ENCODE data around the gene ACAP3.
A peak's percentile ranks its signal among the peaks of the same experiment; 100 is the strongest.
"Not testable (repeated sequence)": the region's sequence is repeated elsewhere in the genome, so short reads cannot be mapped to it uniquely, and the experiment has no call there.

The ACAP3 gene

DNA sequence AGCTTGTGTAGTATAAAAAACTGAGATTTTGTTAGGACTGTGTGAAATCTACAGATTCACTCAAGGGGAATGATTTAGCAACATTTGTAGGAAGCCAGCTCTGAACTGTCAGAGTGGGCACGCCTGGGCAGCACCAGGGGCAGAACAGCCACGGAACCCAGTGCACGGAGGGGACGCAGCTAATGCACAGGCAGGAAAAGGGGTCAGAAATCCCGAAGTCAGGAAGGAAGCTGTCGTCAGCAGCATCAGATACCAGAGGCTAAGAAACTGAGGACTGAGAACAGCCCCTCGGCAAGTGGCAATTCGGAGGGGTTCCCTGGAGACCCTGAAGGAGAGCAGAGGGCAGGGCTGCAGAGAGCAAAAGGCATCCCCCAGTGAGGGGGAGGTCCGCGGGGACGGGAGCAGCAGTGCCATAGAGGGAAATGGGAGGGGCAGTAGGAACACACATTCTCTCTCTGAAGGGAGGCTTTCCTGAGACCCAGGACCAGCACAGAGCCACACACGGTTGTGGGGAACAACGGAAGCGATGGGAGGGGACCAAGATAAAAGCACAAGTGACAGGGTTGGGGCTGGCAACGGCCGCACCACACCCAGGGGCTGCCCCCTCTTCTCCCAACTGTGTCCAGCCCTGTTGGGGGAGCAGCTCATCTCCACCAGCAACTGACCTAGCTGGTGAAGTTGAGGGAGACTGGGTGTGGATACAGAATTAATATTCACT, 46.7 kb downstream of the ACAP3 start:
- no peak for DNase-seq

DNA sequence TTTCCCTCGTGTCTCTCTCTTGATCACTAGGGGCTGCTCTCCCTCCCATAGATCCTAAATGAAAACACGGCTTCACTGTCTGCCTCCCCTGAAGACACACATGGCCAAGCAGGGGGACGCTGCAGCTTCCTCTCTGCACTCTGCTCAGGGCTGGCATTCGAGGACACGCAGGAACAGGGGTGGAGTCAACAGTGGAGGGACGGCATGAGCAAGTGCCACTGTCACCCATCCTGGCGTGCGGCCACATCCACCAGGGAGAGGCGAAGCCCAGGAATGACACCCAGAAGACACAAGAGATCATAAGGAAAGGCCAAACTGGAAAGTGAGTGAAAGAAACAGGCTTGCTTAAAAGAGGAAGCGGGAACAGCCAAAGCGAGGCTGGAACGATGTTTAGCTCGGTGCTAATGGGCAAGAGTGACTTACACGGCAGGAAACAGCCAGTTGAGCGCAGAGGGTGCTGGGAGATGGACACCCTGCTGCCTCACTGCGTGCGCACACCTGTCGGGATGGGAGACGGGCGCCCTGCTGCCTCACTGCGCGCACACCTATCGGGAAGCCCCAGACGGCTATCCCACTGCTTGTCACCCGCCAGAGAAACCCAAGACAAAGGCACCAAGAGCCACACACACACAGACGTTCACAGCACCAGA, 47.7 kb downstream of the ACAP3 start:
- peak; percentile 37 for DNase-seq

DNA sequence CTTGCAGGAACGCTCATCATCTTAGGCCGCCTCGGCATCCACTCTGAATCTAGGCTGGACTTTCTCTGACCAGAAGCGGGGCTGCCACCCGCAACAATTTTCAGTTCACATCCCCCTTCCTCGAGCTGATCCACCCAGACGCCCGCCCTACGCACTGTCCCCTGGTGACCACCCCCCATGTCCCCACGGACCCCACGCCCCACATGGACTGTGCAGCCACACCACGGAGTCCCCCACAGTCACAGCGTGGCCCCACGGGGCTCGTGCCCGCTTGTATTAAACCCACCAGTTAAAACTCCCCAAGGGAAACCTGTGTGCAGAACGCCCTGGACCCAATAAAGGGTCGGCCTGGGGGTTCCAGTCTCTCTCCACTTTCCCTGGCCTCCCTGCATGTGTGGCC, 48.2 kb downstream of the ACAP3 start:
- DNase-seq = no peak

DNA sequence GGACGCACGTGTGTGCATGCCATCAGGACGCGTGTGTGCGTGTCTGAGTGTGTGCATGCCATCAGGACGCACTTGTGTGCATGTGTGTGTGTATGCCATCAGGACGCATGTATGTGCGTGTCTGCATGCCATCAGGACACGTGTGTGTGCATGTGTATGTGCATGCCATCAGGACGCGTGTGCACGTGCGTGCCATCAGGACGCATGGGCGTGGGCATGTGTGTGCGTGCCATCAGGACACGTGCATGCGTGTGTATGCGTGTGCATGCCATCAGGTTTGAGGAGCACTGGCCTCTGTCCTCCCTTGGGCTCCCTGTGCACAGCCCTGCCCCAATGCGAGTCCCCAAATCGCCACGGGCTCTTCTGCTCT, 48.6 kb downstream of the ACAP3 start:
- DNase-seq = no peak

DNA sequence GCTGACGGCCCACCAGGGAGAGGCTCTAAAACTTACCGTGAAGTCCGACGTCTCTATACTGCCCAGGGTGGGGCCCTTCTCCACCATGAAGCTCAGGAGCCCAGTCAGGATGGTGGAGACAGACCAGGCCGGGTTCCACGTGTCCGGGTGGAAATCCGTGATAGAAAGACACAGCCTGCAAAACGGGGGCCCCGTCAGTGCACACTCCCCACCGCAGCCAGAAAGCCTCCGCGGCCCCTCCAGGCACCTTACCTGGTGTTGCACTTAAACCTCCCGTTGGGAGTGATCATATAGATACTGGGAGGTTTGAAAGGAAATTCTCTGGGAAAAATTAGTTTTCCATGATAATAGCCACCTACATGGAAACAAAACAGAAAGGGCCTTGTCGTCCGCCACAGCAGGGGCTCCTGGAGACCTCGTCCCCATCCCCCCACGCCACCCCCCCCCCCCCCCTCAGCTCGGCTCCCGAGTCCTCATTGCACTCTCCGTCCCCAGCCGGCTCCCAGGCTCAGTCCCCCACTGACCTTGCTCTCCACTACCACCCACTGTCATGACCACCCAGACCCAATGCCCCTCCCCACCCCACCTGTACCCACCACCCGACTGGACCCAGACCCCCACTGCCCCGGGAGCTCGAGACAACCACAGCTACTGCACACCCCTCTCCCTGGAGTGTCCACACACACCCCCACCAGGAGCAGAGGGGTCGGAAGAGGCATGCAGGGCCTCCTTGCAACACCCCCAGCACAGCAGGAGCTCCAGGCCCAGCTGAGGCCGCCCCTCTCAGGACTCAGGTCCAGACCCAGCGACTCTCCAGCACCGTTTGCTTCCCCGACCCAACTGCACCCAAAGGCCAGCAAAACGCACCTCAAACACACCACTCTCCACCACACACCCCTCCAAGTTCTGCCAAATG, 50.5 kb downstream of the ACAP3 start:
- DNase-seq = no peak

DNA sequence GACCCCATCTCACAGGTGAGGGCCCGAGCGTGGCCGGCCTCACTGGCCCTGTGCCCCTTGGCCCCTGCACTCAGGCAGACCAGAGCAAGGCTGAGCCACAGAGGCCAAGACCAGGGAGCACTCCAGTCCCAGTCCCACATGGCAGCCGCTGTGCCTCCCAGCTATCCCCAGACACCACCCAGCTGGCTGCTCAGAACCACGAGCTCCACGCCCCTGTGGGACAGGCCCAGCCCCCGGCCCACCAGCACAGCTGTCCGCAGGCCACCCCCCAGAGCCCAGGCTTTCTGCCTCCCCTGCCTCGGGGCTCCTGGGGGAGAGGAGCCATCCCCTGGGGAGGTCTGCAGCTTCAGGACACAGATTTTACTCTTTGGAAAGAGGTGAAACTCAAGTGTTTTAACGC, 52.1 kb downstream of the ACAP3 start:
- DNase-seq = no peak

DNA sequence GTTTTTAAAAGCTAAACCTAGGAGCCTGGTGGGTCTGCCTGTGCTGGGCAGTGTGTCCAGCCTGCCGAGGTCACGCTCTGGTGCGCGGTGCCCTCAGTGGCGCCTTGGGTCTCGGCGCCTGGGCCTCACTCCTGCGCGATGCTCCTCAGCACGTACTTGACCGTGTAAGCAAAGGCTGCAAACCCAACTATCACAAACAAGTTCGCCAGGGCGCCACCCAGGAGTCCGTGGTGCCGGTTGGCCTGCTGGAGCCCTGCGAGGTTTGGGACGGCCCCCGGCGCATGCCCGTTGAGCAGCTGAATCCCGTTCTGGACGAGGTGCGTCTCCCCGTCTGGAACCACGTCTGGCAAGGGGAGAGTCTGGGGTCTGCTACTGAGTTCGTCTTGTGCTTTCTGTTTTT, 52.7 kb downstream of the ACAP3 start:
- DNase-seq = no peak

DNA sequence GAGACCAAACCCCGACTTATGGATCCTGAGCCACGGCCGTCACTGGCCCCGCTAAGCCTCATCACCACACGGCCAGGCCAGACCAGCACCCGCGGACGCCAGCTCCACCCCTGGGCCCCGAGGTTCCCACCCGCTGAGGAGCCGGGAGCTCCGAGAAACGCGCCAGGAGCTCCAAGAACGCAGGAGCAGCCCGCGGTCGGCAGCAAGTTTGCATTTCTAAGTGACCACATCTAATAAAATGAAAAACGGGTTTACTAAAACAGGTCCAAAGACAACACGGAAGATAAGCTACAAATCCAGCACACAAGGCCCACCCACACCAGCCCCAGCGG, 53.1 kb downstream of the ACAP3 start:
- no peak for DNase-seq

DNA sequence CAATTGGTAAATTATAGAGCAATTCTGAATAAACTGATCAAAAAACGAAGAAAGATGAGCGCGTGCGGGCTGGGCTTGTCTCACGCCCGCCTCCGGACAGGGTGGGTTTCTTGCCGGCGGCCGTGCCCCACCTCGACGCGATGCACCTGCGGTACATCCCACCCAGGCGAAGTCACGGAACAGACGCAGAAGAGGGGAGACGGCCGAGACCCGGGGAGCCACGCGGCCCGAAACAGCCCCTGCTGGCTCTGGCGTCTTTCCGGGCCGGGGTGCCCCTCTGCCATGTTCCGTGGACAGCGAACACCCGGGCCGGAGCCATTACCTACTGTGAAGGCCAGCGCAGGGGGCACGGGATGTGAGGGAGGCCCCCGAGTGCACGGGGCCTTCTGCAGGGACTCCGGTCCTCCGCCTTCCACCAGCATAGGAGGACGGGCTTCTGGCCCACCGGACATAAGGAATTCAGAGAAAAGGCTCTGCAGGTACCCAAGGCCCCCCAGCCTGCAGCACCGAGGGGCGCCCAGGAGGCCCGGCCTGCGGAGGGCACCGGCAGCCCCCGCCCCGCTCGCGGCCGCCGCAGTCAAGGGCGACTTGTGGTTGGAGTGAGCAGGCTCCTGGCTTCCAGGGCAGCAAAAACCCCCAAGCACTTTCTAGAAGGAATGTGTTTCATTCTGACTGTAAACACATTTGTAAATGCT, 53.6 kb downstream of the ACAP3 start:
- DNase-seq = no peak

DNA sequence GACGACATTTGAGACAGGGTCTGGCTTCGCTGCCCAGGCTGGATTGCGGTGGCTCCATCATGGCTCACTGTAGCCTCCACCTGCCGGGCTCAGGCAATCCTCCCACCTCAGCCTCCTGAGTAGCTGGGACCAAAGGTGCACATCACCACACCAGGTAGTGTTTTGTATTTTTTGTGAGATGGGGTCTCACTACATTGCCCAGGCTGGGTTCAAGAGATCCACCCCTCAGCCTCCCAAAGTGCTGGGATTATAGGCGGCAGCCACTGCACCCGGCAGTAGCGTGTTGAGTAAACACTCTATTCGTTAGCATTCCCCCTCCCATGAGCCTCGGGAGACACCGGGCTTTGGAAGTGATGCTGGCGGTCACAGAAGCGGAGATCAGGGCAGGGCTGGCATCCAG, 54.4 kb downstream of the ACAP3 start:
- DNase-seq = no peak

DNA sequence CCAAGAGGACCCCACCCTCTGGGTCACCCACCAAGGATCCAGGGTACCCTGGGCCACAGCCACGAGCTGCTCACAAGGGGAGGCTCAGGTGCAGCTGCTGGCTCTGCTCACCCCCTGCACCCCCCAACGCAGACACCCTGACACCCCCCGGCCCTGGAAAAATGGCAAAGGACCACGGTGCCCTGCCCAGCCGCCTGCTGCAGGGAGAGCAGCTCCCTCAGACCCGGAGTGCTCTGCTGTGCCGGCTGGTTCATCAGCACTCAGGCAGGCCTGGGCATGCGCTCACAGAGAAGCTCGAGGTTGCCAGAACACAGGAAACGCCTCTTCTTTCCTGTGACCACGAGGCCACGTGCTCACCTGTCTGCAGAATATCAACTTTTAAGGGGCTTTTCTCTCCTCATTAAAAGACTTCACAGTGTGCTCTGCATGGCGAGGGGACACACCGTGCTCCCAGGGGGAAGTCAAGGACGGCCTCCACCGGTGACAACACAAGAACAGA, 56.9 kb downstream of the ACAP3 start:
- DNase-seq = peak; percentile 57

DNA sequence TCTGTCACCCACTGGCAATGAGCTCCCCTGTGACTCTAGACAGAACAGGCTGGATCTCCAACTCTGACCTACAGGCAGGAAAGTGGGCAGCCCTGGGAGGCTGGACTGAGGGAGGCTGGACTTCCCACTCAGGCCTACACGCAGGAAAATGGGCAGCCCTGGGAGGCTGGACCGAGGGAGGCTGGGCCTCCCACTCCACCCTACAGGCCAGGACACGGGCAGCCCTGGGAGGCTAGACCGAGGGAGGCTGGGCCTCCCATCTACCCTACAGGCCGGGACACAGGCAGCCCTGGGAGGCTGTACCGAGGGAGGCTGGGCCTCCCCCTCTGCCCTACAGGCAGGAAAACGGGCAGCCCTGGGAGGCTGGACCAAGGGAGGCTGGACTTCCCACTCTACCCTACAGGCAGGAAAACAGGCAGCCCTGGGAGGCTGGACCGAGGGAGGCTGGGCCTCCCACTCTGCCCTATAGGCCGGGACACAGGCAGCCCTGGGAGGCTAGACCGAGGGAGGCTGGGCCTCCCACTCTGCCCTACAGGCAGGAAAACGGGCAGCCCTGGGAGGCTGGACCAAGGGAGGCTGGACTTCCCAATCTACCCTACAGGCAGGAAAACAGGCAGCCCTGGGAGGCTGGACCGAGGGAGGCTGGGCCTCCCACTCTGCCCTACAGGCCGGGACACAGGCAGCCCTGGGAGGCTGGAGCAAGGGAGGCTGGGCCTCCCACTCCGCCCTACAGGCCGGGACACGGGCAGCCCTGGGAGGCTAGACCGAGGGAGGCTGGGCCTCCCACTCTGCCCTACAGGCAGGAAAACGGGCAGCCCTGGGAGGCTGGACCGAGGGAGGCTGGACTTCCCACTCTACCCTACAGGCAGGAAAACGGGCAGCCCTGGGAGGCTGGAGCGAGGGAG, 59.5 kb downstream of the ACAP3 start:
- DNase-seq = not testable (repeated sequence)

DNA sequence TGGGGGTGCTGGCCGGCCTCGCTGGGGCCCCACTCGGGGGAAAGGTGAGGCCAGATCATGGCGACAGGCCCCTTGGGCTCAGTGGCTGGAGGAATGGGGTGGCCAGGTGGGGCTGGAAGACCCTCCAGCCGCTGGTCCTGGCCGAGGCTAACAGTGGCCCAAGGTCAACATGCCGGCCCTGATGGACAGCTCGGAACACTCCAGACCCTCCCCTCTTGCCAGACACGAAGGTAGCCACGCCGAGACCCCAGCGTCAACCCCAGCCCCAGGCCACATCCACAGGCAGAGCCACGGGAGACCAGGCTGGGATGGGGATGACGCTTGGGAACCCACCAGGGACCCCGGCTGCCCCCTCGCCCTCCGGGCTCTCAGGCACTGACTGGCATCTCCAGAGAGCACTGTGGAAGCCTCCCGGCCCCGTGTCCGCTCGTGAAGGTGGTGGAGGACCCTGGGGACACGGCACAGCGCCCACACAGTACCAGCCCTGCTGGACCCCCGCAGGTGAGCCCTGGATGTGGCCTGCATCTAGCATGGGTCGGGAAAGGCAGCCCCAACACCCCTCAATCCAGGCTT, 60.3 kb downstream of the ACAP3 start:
- no peak for DNase-seq

DNA sequence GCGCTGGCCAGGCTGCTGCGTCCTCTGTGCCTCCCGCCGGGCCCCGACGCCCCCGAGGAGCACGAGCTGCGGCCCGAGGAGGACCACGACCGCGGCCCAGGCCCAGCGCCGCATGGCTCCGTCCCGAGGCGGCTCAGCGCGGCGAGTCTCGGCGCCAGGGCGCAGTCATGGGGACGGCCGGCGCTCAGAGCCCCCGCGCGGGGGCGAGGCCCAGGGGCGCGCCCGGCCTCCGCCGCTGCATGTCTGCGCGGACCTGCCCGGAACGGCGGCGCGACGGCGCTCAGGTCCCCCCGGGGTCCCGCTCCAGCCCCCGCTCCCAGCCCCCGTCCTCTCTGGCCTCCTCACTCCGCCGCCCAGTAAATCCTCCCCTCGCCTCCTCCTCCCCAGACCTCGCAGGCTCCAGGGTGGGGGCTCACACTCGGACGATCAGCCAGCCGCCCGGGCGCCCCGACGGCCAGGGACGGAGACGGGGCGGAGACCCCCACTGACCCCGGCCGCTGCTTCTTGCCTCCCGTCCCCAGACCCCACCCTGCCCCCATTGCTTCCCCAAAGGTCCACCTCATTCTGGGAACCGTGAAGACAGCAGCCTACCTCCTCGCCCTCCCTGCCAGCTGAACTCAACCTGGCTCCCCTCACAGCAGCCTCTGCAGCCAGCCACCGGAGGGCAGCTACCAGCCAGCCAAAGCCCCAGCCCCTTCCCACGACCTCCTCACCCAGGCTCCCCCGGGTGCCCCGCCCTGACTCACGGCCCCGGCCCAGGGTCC, 61.0 kb downstream of the ACAP3 start, which contains the start of gene C1QTNF12:
TSS of gene C1QTNF12 (minus strand) at position 146 of the 764 bp plus-strand sequence. CDS start at position 114, 32 bp downstream.
- DNase-seq = no peak

DNA sequence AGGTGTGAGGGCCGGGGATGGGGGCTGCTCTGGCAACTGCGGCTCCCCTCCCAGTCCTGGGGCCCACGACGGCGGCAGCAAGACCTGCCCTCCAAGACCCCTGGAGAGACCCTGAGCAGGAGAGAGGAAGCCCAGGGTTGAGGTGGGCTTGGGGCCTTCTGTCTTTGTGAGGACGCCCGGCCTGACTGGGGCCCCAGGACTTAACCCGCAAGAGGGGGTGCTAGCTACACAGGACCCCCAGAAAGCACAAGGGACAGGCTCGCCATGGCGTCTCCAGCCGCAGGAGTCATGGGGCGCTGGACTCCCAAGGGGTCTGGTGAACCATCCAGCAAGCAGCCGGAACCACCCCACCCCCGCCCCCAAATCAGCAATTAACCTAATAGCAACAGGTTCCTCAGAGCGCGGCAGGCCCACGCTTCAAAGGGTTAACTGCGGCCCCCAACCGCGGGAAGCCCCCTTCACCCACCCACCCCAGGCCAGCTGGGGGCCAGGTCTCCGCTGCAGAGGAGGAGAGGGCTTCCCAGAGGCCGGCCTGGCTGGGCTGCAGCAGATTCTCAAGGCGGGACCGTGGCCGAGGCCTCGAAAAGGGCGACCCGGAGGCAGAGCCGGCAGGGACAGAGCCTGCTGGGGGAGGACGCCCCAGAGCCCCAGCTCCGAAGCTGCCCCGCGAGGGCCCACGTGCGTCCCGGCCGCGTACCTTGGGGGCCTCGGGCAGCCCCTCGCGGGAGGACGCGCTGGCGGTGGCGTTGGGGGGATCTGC, 61.7 kb downstream of the ACAP3 start:
- no peak for DNase-seq

DNA sequence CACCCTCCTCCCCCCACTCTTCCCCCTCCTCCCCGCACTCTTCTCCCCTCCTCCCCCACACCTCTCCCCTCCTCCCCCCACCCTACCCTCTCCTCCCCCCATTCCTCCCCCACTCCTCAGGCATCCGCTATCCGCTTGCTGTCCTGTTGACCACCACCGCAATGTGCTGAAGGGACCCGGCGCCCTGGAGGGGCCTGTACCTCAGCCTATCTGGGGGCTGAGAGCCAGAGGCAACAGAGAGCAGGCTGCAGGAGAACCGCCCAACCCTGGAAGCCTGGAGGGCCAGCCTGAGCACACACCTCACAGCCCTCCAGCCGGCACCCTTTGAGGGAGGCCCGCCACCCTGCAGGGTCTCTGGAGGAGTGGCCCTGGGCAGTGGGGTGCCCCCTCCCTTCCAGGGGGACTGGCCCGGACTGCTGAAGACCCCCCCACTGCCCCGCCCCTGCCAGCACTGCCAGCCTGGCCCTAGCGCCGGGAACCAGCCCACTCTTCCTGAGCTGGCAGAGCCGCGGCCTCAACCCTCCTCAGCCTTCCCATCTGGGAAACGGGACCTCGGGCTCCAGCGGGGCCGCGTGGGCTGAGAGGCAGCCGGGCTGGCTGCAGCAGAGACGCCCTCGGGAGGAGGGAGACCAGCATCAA, 62.4 kb downstream of the ACAP3 start:
- no peak for DNase-seq

DNA sequence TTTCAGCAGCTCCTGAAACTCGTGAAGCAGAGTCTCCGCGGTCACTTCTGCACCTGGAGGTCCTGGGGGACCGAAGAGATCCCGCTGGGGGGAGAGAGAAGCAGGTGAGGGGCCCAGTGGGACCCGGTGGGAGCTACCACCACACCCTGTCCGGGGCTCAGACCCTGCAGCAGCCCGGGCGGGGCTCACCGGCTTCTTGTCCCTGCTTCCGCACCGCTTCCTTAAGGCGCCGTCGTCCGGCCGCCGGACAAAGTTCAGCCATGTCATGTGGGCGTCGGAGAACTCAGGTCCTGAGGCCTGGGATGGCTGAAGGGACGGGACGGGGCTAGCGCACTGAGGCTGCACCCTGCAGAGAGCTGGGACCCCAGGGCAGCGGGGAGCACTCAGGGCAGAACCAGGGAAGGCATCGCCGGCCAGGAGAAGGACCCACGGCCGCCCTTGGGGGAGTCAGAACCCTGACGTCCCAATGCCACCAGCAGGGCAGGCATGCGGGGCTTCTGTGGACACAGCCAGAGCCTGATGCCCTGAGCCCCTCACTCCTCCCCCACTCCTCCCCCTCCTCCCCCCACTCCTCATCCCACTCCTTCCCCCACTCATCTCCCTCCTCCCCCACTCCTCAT, 63.4 kb downstream of the ACAP3 start:
- no peak for DNase-seq

DNA sequence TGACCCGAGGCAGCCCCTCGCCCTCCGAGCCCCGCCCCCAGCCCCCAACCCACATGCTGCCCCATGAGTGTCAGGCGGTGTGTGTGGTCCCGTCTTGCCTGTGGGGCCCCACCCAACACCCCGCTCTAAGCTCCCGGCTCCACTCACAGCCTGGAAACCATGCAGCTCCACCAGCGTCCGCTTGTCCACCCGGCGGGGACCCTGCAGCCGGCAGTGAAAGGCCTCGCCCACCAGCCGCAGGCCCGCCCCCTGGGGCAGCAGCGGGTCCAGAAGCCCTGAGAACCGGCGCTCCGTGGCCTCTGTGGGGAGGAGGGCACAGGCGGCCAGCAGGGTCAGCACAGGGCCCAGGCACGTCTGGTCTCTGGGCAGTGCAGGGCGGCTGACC, 63.9 kb downstream of the ACAP3 start:
- no peak for DNase-seq

DNA sequence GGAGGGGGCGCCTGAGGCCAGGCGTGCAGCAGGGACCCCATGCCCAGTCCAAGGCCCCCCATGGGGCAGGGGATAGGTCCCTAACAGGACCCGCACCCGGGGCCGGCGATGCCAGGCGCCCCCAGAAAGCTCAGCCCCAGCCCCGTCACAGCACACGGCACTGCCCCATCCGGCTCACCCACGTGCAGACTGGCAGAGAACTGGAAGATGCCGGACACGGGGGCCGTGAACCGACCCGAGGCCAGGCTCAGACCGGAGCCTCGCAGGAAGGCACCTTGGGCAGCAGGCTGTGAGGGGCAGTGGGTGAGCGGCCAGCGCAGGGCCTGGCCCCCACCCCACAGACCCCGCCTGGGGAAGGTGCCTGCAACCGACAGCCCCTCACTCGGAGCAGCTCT, 64.5 kb downstream of the ACAP3 start:
- no peak for DNase-seq

All from NCI-H345 (cell line).